ENCODE data around the gene CLEC10A. TPM values are rescaled to one million over a fixed set of nuclear protein-coding genes. Genes with fewer than 3 reads are reported as not detected.
"Not testable (repeated sequence)": the region's sequence is repeated elsewhere in the genome, so short reads cannot be mapped to it uniquely, and the experiment has no call there.

Gene CLEC10A
- total RNA-seq, 4 donors from 2014 or later, result 3.0 to 14.0 (median 13.1) TPM

- H3K4me1 ChIP-seq, result no peaks in the 10 kb centered on the region
- no peaks in the 10 kb centered on the region for H3K36me3 ChIP-seq
- H3K4me3 ChIP-seq, result no peak overlapping the region
- H3K9me3 ChIP-seq, result no peaks in the 10 kb centered on the region
- intact Hi-C loops (cut with DNase I), result no loop called here
- 79% methylated on average over 31 of the region's 32 CpGs for WGBS
- TF ChIP-seq CTCF (IDR thresholded peaks at IDR 0.05) (no peak), EP300 (IDR thresholded peaks at IDR 0.05) (no peak), POLR2A (IDR thresholded peaks at IDR 0.05; ENCODE audit: low read depth) (no peak), POLR2AphosphoS5 (IDR thresholded peaks at IDR 0.05) (no peak)
- peaks cover 0 to 56% (median 3%) of the 10 kb centered on the region in 4 donors for H3K27me3 ChIP-seq
- no peak overlapping the region for H3K27ac ChIP-seq (replicated peaks in 1 of 4)
- DNase-seq (ENCODE audit: extremely low spot score), result no peak
These were observed 27.9 kb upstream of the CLEC10A start for GRCh38 chr17:7107795-7108559.

- Histone ChIP-seq H3K27ac (replicated peaks in 1 of 4) (no peak overlapping the region), H3K36me3 (no peaks in the 10 kb centered on the region), H3K9me3 (no peaks in the 10 kb centered on the region), H3K4me1 (no peaks in the 10 kb centered on the region), H3K27me3 (peaks cover 0 to 56% (median under 1%) of the 10 kb centered on the region in 4 donors), H3K4me3 (no peak overlapping the region)
- intact Hi-C loops (cut with DNase I), result no loop called here
- TF ChIP-seq EP300 (IDR thresholded peaks at IDR 0.05) (no peak), POLR2A (IDR thresholded peaks at IDR 0.05; ENCODE audit: low read depth) (no peak), POLR2AphosphoS5 (IDR thresholded peaks at IDR 0.05) (no peak), CTCF (IDR thresholded peaks at IDR 0.05) (no peak)
- WGBS, result 62% methylated on average over 19 of the region's 20 CpGs
- DNase-seq (ENCODE audit: extremely low spot score), result no peak
These were observed 27.1 kb upstream of the CLEC10A start for GRCh38 chr17:7107012-7107754.

GRCh38 chr17:7102421-7102820 is 22.4 kb upstream of the CLEC10A start:
- DNase-seq (ENCODE audit: extremely low spot score), result no peak
- Histone ChIP-seq H3K4me1 (no peaks in the 10 kb centered on the region), H3K4me3 (no peak overlapping the region), H3K27me3 (peaks cover 0 to 35% (median 0%) of the 10 kb centered on the region in 4 donors), H3K36me3 (no peaks in the 10 kb centered on the region), H3K27ac (replicated peaks in 1 of 4) (no peak overlapping the region), H3K9me3 (no peaks in the 10 kb centered on the region)
- 76% methylated on average over 6 of the region's 6 CpGs for WGBS
- TF ChIP-seq CTCF (IDR thresholded peaks at IDR 0.05), result no peak
- TF ChIP-seq POLR2A (IDR thresholded peaks at IDR 0.05; ENCODE audit: low read depth), result no peak
- no peak for TF ChIP-seq EP300 (IDR thresholded peaks at IDR 0.05)
- TF ChIP-seq POLR2AphosphoS5 (IDR thresholded peaks at IDR 0.05), result no peak
- intact Hi-C loops (cut with DNase I), result no loop called here

- Histone ChIP-seq H3K4me1 (no peaks in the 10 kb centered on the region), H3K27me3 (peaks cover 0 to 34% (median 0%) of the 10 kb centered on the region in 4 donors), H3K36me3 (no peaks in the 10 kb centered on the region), H3K9me3 (no peaks in the 10 kb centered on the region), H3K4me3 (no peak overlapping the region), H3K27ac (replicated peaks in 1 of 4) (no peak overlapping the region)
- WGBS, result 90% methylated on average over 14 of the region's 14 CpGs
- no peak for TF ChIP-seq CTCF (IDR thresholded peaks at IDR 0.05)
- no peak for TF ChIP-seq EP300 (IDR thresholded peaks at IDR 0.05)
- TF ChIP-seq POLR2A (IDR thresholded peaks at IDR 0.05; ENCODE audit: low read depth), result no peak
- TF ChIP-seq POLR2AphosphoS5 (IDR thresholded peaks at IDR 0.05), result no peak
- DNase-seq (ENCODE audit: extremely low spot score), result no peak
- intact Hi-C loops (cut with DNase I), result no loop called here
These were observed 21.5 kb upstream of the CLEC10A start for GRCh38 chr17:7101531-7101930.

- WGBS, result 82% methylated on average over 22 of the region's 50 CpGs
- H3K9me3 ChIP-seq; H3K4me1 ChIP-seq; H3K36me3 ChIP-seq; H3K27ac ChIP-seq (replicated peaks in 1 of 4); intact Hi-C loops (cut with DNase I); H3K4me3 ChIP-seq; DNase-seq (ENCODE audit: extremely low spot score): not testable (repeated sequence)
- H3K27me3 ChIP-seq, result peaks cover 0 to 38% (median 0%) of the 10 kb centered on the region in 4 donors
These were observed 20.8 kb upstream of the CLEC10A start for GRCh38 chr17:7100641-7101379.
